Measurements from ENCODE around the gene ASXL2.
"Not testable (repeated sequence)": the region's sequence is repeated elsewhere in the genome, so short reads cannot be mapped to it uniquely, and the experiment has no call there.

The ASXL2 gene

DNA sequence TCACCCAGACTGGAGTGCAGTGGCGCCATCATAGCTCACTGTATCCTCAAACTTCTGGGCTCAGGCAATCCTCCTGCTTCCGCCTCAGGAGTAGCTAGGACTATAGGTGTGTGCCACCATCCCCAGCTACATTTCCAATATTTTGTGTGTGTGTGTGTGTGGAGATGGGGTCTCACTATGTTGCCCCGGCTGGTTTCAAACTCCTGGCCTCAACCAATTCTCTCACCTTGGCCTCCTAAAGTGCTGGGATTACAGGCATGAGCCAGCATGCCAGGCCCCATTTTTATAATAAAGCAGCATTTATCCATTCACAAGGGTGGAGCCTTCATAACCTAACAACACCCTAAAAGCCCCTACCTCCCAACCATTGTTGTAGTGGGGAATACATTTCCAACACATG is 152.4 kb downstream of the ASXL2 start:
- no peak for DNase-seq

DNA sequence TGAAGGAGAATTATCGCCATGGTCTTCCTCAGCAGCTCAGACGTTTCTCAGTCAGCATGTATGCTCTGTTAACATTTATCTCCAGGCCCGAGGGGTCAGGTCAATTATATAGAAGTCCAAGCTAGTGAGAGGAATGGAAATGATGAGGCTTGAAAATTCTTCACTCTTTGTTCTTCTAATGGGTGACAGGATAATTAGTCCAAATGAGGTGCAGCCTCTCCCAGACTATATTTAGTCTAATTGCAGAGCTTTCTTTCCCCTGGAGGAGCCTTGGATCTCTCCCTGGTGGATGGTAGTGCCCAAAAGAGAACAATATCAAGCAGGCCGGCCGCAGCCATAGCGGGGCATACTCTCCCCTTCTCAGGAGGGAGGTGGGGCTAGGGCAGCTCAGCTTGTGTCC is 153.5 kb downstream of the ASXL2 start:
- no peak for DNase-seq

DNA sequence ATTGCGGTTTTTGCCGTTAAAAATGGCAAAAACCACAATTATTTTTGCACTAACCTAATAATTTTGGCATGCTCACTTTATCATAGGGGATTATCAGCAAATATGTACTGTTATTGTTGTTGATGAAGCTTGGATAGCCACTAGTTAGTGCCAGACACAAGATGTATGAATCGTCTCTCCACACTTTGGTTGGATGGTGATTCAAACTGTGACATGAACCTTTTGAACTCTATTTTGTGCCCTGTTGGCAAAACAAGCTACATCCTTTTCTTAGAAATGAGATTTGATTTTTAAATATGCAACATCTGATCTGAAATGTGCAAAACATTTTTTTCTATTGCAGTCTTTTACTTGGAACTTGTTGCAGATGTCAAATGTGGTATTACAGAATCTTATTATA is 156.1 kb downstream of the ASXL2 start:
- DNase-seq: no peak

DNA sequence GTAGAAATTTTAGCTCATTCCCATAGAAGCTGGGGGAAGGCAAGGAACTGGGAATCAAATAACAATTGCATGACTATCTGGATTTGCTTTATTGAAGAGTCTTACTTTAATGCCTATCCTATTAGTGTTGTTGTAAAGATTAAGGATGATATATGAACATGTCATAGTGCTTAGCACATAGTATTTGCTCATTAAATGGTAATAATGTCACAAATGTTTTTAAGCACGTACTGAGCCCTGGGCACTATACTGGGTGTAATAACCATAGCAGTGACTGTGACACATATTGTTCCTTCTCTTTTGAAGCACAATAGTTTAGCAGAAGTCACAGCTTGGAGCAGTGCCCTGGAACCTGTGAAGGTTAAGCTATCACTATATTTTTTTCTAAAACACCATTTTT is 157.7 kb downstream of the ASXL2 start:
- no peak for DNase-seq

DNA sequence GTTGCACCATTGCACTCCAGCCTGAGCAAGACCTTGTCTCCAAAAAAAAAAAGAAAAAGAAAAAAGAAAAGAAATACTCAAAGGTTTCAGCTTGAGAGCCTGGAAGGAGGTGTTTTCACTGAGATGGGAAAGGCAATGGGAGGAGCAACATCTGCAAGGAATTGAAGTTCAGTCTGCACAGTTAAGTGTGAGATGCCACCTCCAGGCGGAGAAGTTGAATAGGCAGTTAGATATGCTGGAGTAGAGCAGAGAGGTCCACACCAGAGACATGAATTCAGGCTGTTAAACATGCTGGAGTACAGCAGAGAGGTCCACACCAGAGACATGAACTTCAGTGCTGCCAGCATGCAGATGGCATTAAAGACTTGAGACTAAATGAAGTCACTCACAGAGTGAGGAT is 163.5 kb downstream of the ASXL2 start:
- no peak for DNase-seq

DNA sequence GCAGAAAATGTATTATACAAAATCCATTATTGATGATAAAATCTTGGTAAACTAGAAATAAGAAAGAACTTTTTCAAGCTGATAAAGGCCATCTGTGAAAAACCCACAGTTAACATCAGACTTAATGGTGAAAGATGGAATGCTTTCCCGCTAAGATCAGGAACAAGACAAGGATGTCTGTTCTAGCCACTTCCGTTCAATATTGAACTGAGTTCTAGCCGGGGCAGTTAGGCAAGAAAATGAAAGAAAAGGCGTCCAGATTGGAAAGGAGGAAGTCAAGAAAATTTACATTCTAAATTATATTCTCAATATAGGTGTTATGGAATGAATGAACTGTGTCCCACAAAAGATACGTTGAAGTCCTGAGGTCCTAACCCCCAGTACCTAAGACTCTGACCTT is 165.8 kb downstream of the ASXL2 start:
- no peak for DNase-seq

DNA sequence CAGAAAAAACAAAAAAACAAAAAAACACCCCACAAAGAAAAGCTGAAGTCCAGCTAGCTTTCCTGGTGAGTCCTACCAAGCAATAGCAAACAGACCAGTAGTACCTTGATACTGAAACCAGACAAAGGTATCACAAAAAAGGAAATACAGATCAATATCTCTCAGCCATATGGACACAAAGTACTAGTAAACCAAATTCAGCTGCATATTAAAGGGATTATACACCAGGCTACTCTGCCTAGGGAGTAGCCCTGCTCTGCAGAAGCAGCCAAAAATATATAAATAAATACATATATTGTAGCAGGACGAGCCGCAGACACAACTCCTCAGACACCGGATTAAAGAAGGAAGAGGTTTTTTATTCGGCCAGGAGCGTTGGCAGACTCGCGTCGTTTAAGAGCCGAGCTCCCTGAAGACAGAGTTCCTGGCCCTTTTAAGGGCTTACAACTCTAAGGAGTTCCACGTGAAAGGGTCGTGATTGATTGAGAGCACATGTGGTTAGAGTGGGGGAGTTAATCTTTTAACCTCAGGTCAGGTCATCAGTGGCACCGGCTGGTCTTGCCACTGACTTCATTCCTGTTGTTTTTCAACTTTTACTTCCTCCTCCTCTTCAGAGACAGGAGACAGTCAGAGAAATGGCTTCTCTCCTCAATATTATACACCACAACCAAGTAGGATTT is 166.5 kb downstream of the ASXL2 start:
- DNase-seq: peak; percentile 58

DNA sequence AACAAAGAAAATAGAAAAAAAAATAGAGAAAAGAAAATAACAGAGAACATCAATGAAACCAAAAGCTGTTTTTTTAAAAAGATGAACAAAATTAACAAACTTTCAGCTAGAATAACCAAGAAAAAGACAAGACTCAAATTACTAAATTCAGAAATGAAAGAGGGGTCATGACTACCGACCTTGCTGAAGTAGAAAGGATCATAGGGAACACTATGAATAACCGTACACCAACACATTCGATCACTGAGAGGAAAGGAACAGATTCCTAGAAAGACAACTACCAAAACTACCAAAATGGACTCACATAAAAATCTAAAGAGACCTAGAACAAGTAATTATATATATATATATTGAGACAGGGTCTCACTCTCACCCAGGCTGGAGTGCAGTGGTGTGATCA is 167.5 kb downstream of the ASXL2 start:
- DNase-seq: no peak

DNA sequence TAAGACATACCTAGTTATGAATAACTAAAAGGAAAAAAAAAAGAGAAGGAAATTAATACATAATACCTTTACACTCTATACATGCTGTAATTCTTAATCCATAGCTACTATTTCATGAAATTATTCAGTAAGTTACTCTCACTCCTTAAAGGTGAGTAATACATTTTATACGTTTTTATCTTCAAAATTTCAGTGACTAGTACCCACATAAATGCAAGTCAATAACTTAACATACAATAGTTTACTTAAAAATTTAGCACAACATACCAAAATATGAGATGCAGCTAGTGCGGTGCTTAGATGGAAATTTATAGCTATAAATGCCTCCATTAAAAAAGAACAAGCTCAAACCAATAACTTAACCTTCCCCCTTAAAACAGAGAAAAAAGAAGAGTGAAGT is 168.9 kb downstream of the ASXL2 start:
- DNase-seq: no peak

DNA sequence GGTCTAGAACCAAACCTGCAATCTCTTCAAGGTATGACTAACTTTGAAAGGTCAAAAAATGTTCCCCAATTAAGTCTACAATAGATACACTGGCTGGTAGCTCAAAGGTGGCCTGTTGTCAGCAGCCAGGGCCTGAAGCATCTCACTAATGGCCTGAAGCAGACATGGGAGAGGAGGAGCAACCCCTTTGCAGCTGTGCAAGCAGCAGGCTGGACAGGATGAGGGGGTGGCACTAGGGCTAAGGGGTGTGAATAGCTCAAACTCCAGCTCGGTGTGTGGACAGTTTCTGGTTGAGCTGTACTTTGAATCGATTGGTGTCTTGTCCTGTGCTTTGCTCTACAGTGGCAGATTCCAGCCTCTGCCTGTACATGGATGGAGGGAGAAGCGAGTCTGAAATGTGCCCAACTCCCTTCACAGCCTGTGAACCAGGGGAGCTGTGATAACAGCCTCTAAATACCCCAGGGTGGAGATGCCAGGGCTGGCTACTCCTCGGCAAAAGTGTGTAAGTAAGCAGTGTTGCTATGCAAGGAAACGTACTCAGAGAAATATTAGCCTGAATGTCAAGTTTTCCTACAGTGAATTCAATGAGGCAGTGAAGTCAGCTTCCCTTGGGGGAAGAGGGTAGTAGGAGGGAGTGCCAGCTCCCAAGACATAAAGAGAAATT is 170.2 kb downstream of the ASXL2 start:
- DNase-seq: no peak

DNA sequence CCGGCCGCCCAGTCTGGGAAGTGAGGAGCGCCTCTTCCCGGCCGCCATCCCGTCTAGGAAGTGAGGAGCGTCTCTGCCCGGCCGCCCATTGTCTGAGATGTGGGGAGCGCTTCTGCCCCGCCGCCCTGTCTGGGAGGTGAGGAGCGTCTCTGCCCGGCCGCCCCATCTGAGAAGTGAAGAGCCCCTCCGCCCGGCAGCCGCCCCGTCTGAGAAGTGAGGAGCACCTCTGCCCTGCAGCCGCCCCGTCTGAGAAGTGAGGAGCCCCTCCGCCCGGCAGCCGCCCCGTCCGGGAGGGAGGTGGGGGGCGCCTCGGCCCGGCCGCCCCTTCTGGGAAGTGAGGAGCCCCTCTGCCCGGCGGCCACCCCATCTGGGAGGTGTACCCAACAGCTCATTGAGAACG is 172.7 kb downstream of the ASXL2 start:
- not testable (repeated sequence) for DNase-seq

DNA sequence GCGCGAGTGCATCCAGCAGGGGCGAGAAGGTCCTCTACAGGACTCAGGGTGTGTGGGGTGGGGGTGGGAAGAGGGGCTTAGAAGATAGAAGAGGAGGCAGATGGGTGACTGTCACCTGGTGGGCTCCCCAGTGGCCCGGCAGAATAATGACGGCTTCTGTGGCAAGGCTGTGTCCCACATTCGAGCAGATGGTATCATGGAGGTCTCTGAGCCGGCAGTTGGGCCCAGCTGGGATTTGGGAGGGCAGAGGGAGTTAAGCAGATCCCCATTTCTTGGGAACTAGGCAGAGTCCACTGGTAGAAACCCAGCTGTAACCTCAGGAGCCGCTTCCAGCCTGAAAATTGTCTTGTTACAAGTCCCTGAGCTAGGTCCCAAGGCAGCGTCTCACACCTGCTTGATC is 176.5 kb downstream of the ASXL2 start:
- peak; percentile 57 for DNase-seq

DNA sequence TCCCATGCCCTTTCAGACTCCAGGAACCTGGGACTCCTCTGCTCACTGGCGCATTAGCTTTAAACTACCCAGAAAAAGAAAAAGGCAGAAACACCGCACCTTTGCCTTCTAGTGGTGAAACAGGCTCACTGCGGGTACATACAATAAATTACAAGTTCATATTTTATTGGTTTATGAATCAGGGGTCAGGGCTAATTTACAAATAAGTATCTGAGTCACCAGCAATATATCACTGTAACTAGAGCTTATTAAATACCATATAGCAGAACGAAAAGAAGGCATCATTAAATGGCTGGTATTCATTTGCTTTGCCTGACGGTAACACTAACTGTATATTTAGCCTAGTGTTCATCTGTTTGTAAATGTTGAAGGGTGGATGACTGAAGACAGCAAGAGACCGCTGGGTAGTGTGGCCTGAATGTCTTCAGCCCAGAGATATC is 178.0 kb downstream of the ASXL2 start:
- no peak for DNase-seq

DNA sequence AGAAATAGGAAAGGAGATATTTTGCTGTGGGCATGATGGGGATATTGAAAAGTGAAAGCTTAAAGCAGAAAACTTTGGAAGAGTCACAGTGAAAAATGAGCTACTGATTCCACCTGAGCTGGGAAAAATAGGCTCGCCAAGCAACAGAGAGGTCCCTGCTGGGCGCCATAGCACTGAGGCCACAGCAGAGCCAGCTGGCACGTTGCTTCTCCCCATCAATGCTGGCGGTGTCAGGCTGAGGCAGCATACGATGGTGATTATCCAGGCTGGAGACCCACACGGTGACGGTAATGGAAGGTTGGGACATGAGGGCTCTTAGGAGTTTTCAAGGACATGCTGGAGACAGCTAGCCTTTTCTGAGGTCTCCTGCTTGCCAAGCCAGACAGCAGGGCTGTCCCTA is 179.1 kb downstream of the ASXL2 start:
- peak; percentile 66 for DNase-seq

DNA sequence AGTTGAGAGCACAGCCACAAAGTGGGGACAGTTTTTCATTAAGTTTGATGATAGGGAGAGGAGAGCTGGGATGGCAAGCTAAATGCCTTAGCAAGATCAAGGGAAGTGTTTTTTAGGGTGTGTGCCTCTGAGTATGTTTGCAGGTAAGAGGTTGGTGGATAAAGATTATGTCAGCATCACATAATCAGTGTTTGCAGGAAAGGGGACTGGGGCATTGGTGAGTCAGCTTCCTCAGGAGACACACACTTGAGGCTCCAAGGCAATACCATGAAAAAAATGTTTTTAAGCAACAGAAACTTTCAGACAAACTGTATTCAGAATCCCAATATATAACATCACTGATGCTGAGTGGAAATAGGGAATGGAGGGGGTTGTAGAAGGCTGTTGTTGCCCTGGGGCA is 179.5 kb downstream of the ASXL2 start:
- no peak for DNase-seq

DNA sequence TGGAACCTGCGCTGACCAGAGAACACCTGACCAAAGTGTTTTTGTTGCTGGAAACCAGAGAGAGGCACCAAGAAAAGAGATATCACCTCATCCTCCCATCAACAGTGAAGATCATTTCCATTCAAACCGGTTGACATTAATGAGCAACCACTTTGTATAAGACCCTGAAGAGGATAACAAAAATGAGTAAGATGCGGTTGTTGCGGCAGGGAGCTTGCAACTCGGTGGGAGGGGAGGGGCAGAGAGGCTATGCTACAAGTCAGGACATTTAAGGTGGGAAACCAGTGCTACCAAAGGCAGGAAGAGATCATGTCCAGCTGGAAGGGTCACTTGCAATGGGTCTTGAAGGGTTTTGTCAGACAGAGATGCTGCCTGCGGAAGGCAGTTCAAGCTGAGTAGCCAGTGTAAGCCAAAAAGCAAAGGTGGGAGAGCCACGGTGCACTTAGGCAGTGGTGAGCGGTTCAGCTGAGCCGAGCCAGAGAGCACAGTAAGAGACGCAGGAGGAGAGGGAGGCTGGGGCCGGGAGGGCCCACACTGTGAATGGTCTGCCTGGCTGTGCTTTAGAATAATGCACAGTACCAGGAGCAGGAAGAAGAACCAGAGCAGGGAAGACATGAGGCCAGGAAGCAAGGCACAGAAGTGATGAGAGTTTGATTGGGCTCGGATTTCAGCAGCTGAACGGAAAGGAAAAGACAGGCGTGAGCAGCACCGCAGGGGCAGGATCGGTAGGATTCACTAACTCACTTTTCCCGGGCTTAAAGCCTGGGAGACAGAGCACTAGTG is 180.5 kb downstream of the ASXL2 start:
- DNase-seq: no peak

DNA sequence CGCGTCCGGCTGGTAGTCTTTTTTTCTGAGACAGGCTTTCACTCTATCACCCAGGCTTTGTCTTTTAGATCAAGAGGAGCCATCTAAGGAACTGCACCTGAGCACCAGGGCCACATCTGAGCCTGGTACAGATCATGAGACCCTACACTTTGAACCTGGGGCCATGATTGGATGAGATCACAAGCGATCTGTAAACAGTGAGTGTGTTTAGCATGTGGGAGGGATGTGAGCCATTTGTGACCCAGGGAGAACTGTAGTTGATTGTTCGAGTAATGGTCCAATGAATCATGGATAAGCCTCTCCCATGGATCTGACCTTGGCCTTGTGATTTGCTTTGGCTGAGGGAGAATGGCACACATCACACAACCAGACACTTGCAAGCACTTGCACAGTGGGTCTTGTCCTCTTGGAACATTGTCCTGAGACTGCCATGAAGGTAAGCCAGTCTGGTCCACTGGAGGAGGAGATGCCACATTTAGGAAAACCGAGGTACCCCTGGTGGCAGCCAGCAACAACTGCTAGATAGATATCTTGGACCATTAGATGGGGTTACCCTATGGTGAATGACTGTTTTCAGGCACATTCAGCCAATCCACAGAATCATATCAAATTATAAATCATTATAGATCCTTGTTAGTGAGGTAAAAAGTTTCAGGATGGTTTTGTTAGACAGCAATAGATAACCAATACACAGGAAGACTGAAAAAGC is 185.4 kb downstream of the ASXL2 start:
- no peak for DNase-seq

DNA sequence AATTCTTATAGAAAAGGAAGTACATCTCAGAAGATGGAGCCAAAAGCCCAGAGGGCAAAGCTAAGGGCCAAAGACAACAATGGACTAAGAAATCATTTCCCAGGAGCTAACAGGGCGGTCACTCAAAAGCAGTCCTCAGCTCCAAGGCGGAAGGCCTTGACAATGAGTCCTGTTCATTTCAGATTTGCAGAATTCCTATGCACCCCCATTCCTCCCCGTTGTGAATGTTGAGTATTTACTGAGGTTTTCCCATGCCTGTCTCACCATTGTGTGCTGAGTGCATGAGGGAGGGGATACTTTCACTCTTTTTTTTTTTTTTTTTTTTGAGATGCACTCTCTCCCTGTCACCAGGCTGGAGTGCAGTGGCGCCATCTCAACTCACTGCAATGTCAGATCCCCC is 186.1 kb downstream of the ASXL2 start:
- no peak for DNase-seq

DNA sequence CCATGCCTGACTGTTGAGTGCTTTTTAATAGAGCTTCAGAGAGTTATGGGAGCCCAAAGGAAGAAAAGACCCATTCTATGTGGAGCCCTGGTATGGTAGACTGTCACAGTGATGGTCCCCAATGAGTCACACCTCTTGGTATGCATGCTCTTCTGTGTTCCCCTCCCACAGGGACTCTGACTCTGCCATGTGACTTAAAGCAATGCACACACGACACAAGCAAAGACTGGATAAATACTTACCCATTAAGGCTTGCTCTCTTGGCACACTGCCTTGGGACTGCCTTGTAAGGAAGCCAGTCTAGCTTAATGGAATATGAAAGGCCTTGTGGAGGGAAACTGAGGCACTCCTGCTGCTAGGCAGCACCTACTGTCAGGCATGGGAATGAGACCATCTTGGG is 188.2 kb downstream of the ASXL2 start:
- DNase-seq: no peak

DNA sequence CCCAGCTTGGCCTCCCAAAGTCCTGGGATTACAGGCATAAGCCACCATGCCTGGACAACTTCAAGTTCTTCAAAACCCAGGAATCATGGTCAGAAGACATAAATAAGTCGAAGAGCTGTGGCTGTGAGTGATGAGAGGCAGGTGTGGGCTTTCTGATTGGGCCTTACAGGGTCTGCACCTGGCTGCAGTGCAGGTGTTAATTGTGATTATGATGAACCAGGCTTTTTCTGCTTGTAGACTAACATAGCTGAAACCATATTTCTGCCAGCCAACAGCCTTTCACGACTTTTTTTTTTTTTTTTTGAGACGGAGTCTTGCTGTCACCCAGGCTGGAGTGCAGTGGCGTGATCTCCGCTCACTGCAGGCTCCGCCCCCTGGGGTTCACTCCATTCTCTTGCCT is 190.1 kb downstream of the ASXL2 start:
- DNase-seq: no peak

DNA sequence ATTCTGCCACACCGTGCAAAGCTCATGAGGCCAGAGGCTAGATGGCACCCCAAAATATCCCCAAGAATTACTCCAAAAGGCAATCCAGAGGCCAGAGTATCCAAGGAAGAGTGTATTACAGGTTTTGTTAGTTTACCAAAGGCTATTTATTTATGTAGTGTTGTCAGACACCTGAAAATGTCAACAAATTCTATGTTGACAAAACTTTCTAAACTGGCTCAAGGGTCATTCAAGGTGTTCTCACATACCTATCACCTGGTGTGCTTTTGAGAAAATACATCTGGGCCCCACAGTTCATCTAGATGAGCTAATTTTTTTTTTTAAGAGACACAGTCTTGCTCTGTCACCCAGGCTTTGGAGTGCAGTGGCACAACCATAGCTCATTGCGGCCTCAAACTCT is 192.5 kb downstream of the ASXL2 start:
- DNase-seq: no peak

DNA sequence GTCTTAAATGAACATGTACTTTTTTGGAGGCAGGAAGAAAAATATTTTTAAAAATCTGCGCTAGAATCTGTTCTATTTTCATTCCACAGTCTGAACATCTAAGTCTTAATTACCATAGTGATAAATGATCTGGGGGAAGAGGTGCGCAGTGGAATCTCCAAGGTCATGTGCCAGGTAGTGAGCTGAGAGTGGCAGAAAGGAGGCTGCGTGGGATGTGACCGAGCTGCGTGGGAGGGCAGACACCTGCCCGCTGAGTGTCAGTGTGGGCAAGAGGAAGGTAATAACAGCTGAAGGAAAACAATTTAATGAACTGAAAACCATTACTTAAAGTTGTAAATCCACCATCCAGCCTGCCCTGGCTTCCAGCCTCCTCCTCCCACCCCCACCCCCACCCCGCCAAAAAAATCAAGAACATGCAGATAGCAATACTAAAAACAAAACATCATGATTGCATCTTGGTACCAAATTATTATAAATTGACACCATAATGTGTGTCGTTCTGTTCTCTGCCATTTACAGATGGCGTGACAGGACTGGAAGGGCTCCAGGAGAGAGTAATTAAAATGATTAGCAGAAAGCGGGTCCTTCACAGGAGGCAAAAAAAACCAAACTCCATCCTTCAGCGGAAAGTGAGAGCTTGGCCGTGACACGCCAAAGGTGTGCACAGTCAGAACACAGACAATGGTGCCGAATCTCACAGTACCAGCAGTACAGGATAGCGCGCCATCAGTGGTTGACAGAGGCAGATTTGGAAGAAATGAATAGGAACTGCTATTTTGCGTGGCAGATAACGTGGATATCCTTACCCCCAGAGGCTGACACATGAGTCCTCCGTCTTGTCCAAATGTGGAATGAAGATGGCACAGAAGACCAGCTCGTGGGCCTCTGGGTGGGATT is 193.5 kb downstream of the ASXL2 start:
- DNase-seq: no peak
